Endothelial cell of umbilical vein (primary cell): Measurements from ENCODE around the gene INPP5J. TPM values are rescaled to one million over a fixed set of nuclear protein-coding genes. Genes with fewer than 3 reads are reported as not detected.

Experiments
- BruUV-seq: library from RNA; stranded (reverse); fragments of 400-500 nt; replicated peaks from 2 replicates; lab custom pipeline; 2021; lab: Mats Ljungman, UMichigan
- CTCF ChIA-PET: fragments of 300-600, 350-600 bp; sonication (Branson Sonifier 250); formaldehyde crosslinking; loops from one replicate; lab custom pipeline; 2021; ENCODE audit warnings: antibody characterized with exemption, inconsistent platforms; lab: Charles Lee
- POLR2A ChIA-PET: fragments of 300-600, 350-600 bp; sonication (Branson Sonifier 250); formaldehyde crosslinking; loops from one replicate; lab custom pipeline; 2021; ENCODE audit warnings: antibody characterized with exemption, inconsistent platforms; lab: Charles Lee
- DNase-seq: peaks from one replicate; pipeline ENCODE4 v3.0.0-alpha.2; 2011; ENCODE audit warnings: low read depth, low spot score
- FAIRE-seq: peaks from 2 replicates; lab custom pipeline; 2011; peaks lifted over from hg19 to GRCh38; lab: Jason Lieb, UNC
- H2AFZ ChIP-seq: 2 replicates; pipeline ENCODE4 v1.6.0; 2012; ENCODE audit warnings: low read depth, low read length, control low read depth, inconsistent platforms
- H3K27ac ChIP-seq: 2 replicates; pipeline ENCODE4 v1.5.1; 2011; ENCODE audit warnings: low read depth, mild to moderate bottlenecking, control low read depth, low read length, moderate library complexity; ENCODE audit not compliant: insufficient read depth
- H3K27me3 ChIP-seq, 2 experiments: 2 replicates each; pipeline versions ENCODE4 v1.6.0 to v1.6.1; 2011; ENCODE audit warnings: low read length in 2 of 2, mixed read lengths in 1 of 2; ENCODE audit not compliant: control insufficient read depth in 2 of 2, insufficient read depth in 2 of 2
- H3K36me3 ChIP-seq, 2 experiments: 2 replicates in 1 of 2; 3 replicates in 1 of 2; pipeline ENCODE4 v1.5.1; 2011; ENCODE audit warnings: low read length in 2 of 2, mild to moderate bottlenecking in 1 of 2, moderate library complexity in 1 of 2; ENCODE audit not compliant: control insufficient read depth in 2 of 2, insufficient read depth in 2 of 2; ENCODE audit errors: extremely low read depth in 1 of 2
- H3K4me1 ChIP-seq: 3 replicates; pipeline ENCODE4 v1.5.1; 2011; ENCODE audit warnings: mild to moderate bottlenecking, low read length; ENCODE audit not compliant: control insufficient read depth, insufficient read depth; ENCODE audit errors: extremely low read depth
- H3K4me2 ChIP-seq: 2 replicates; pipeline ENCODE4 v1.6.1; 2011; ENCODE audit warnings: low read length, control low read depth, mixed read lengths; ENCODE audit not compliant: insufficient read depth
- H3K4me3 ChIP-seq, 3 experiments: fragments of 200-600 bp in 1 of 3; sonication (generic), shearing (Covaris generic) in 1 of 3; replicated peaks in 1 of 3; 2 replicates each; pipeline ENCODE4 v1.5.1; 2011 to 2016; ENCODE audit warnings: control low read depth in 3 of 3, low read length in 3 of 3, mild to moderate bottlenecking in 2 of 3, inconsistent platforms in 1 of 3, low read depth in 1 of 3, moderate library complexity in 1 of 3; ENCODE audit not compliant: insufficient read depth in 1 of 3
- H3K79me2 ChIP-seq: 2 replicates; pipeline ENCODE4 v1.6.0; 2012; ENCODE audit warnings: low read length, inconsistent platforms; ENCODE audit not compliant: control insufficient read depth, insufficient read depth
- H3K9ac ChIP-seq: replicated peaks from 2 replicates; pipeline ENCODE3; 2011; ENCODE audit warnings: low read length, control low read depth; ENCODE audit not compliant: insufficient read depth; ENCODE audit errors: extremely low read depth
- H3K9me1 ChIP-seq: replicated peaks from 3 replicates; pipeline ENCODE4 v1.6.0; 2011; ENCODE audit warnings: mild to moderate bottlenecking, low read length; ENCODE audit not compliant: control insufficient read depth, insufficient read depth; ENCODE audit errors: extremely low read depth
- H3K9me3 ChIP-seq: replicated peaks from 2 replicates; pipeline ENCODE4 v1.5.1; 2012; ENCODE audit warnings: low read length, inconsistent platforms; ENCODE audit not compliant: control insufficient read depth, insufficient read depth
- H4K20me1 ChIP-seq: replicated peaks from 2 replicates; pipeline ENCODE3; 2011; ENCODE audit warnings: mild to moderate bottlenecking, low read length; ENCODE audit not compliant: control insufficient read depth, insufficient read depth; ENCODE audit errors: extremely low read depth
- CTCF ChIP-seq, 2 donors: IDR thresholded peaks; 1 replicate in 1 of 2; 2 replicates in 1 of 2; pipeline ENCODE4 v1.5.1; 2011; ENCODE audit warnings: low read length in 2 of 2, mild to moderate bottlenecking in 2 of 2, moderate library complexity in 2 of 2, control low read depth in 1 of 2, inconsistent platforms in 1 of 2, low read depth in 1 of 2; ENCODE audit not compliant: insufficient read depth in 1 of 2; ENCODE audit errors: extremely low read depth in 1 of 2
- EZH2 ChIP-seq: IDR thresholded peaks from 2 replicates; pipeline ENCODE4 v1.6.1; 2012; ENCODE audit warnings: borderline replicate concordance, low read depth, mild to moderate bottlenecking, moderate library complexity, low read length, inconsistent platforms; ENCODE audit not compliant: severe bottlenecking
- FOS ChIP-seq: IDR thresholded peaks from 2 replicates; pipeline ENCODE4 v1.6.1; 2011; ENCODE audit warnings: mild to moderate bottlenecking, low read length, moderate library complexity, borderline replicate concordance; ENCODE audit not compliant: insufficient read depth
- GATA2 ChIP-seq: IDR thresholded peaks from 2 replicates; pipeline ENCODE4 v1.7.0; 2011; ENCODE audit warnings: low read depth, mild to moderate bottlenecking, moderate library complexity, mixed read lengths, low read length; ENCODE audit not compliant: insufficient read length, insufficient read depth
- POLR2AphosphoS5 ChIP-seq: IDR thresholded peaks from 2 replicates; pipeline ENCODE4 v1.6.1; 2012; ENCODE audit warnings: low read depth, mild to moderate bottlenecking, control low read depth, low read length, moderate library complexity; ENCODE audit not compliant: insufficient read depth
- dilution Hi-C: fragments of 300-500 bp; cut with MboI; formaldehyde crosslinking; loops from one replicate; pipeline ENCODE4 v1.15.0; 2019; ENCODE audit warnings: low sequenced_read_pairs; ENCODE audit not compliant: extremely low pct_ligation_motif_present
- intact Hi-C: fragments of 100-400 bp; cut with micrococcal nuclease; formaldehyde crosslinking; loops from one replicate; pipeline ENCODE4 v1.10.0; 2022
- polyA plus RNA-seq, 4 experiments: library from polyadenylated mRNA; depleted of rRNA in 3 of 4; stranded (reverse) in 3 of 4; unstranded in 1 of 4; fragments of >200 nt; gene quantifications; 2 replicates each; pipeline versions ENCODE4 v1.2.1 to v1.2.3, GENCODE V29; 2011 to 2012; ENCODE audit warnings: missing spikeins in 1 of 4
- total RNA-seq: library from RNA; stranded (reverse); gene quantifications from 2 replicates; pipeline ENCODE4 v1.2.3, GENCODE V29; 2021
- TF ChIP-seq, protein P1 (sequence below): IDR thresholded peaks from 2 replicates; pipeline ENCODE4 v1.6.1; 2011; ENCODE audit not compliant: insufficient read depth, insufficient read length

The INPP5J gene
- total and polyA plus RNA-seq, 2 donors (not counting 3 experiments of a cell fraction or from before 2014, with no cell fraction given) = 0.43 to 0.49 TPM

DNA sequence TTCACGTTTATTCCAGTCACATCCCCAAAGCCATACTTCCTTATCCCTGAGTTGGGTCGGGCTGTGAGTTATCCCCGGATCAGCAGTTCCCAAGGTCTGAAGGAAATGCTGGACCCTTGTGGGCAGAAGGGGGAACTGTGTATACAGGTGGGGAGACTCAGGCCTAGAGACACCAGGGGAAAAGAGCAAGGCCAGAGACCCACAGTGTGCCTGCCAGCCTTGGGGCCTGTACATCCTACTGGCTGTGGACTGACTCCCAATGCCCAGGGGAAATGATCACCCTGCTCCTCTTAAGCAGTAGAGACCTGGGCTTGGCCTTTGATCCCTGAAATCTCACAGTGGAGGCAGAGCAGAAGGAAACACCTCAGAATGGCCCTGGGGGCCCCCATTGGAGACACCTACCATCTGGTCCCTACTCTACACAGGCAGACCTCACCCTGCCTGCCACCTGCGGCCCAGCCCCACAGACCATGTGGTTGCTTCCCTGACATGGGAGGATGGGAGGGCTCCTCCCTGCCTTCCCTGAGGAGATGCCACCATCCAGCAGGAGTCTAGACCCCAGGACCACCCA, 16.7 kb upstream of the INPP5J start:
- Histone ChIP-seq H3K4me3 (no peak overlapping the region), H2AFZ (no peak overlapping the region), H3K27ac (no peak overlapping the region), H4K20me1 (no peaks in the 10 kb centered on the region), H3K36me3 (peaks cover 4 to 12% of the 10 kb centered on the region in 2 experiments), H3K27me3 (no peaks in the 10 kb centered on the region), H3K9me3 (no peaks in the 10 kb centered on the region), H3K79me2 (no peaks in the 10 kb centered on the region), H3K9me1 (no peaks in the 10 kb centered on the region), H3K9ac (no peak overlapping the region), H3K4me2 (no peak overlapping the region), H3K4me1 (peaks cover 11% of the 10 kb centered on the region)
- CTCF ChIA-PET = interaction anchor here (1.1 to 7.5 kb wide), 6 partner anchors 11 to 166 kb away, joined by 3 to 231 read pairs (median 40); partner anchors contain the start of gene RNF185
- no peak for FAIRE-seq
- intact Hi-C loops (no loop called here), dilution Hi-C loops (no loop called here)
- no TSS peak for BruUV-seq
- TF ChIP-seq CTCF (IDR thresholded peaks at IDR 0.05; ENCODE audit: extremely low read depth in 1 of 2, insufficient read depth in 1 of 2, low read depth in 1 of 2, low read length in 2 of 2) = peak in 1 of 2 donors; percentile 7
- TF ChIP-seq GATA2 = no peak
- TF ChIP-seq FOS = no peak
- TF ChIP-seq, protein P1, sequence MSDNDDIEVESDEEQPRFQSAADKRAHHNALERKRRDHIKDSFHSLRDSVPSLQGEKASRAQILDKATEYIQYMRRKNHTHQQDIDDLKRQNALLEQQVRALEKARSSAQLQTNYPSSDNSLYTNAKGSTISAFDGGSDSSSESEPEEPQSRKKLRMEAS = no peak
- no peak for TF ChIP-seq EZH2
- no peak for TF ChIP-seq POLR2AphosphoS5
- POLR2A ChIA-PET = no interaction called here
- DNase-seq = no peak
